SIG-M5 treated with dmso at 0.1 percent for 504 hours (cell line): ENCODE measurements around the gene SCAF1.

Experiments used
- DNase-seq: peaks from one replicate; lab custom pipeline; 2025; ENCODE audit not compliant: unreplicated experiment; lab: John Stamatoyannopoulos, UW

SCAF1 gene

GRCh38 chr19:49704888-49705642 lies 63.1 kb downstream of the SCAF1 start:
- DNase-seq: no peak

GRCh38 chr19:49705919-49706318 lies 63.9 kb downstream of the SCAF1 start:
- no peak for DNase-seq
